ENCODE data around the gene VPS26A.

- TF ChIP-seq, protein P1, sequence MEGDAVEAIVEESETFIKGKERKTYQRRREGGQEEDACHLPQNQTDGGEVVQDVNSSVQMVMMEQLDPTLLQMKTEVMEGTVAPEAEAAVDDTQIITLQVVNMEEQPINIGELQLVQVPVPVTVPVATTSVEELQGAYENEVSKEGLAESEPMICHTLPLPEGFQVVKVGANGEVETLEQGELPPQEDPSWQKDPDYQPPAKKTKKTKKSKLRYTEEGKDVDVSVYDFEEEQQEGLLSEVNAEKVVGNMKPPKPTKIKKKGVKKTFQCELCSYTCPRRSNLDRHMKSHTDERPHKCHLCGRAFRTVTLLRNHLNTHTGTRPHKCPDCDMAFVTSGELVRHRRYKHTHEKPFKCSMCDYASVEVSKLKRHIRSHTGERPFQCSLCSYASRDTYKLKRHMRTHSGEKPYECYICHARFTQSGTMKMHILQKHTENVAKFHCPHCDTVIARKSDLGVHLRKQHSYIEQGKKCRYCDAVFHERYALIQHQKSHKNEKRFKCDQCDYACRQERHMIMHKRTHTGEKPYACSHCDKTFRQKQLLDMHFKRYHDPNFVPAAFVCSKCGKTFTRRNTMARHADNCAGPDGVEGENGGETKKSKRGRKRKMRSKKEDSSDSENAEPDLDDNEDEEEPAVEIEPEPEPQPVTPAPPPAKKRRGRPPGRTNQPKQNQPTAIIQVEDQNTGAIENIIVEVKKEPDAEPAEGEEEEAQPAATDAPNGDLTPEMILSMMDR (conservative IDR thresholded peaks at IDR 0.05 in 1 of 2, IDR thresholded peaks at IDR 0.05 in 1 of 2; ENCODE audit: low read depth in 1 of 2, low read length in 2 of 2) = no peak
- no peak for TF ChIP-seq EZH2 (IDR thresholded peaks at IDR 0.05; ENCODE audit: low read length, missing control alignments)
Measured at GRCh38 chr10:69218831-69219230, 94.9 kb downstream of the VPS26A start.

Measured in fibroblast of lung (primary cell).